Testis (tissue), 3 donors: ENCODE measurements around the gene SLC9A9. TPM values are rescaled to one million over a fixed set of nuclear protein-coding genes. Genes with fewer than 3 reads are reported as not detected.

Experiments used
- DNase-seq: peaks from one replicate; pipeline ENCODE4 v3.0.0-alpha.2; 2019
- H3K27ac ChIP-seq, 2 donors: fragments of 200-600 bp; sonication (generic); one replicate each; pipeline ENCODE4 v1.5.1; 2019
- H3K27me3 ChIP-seq: fragments of 200-600 bp; sonication (generic); one replicate; pipeline ENCODE4 v1.5.1; 2019
- H3K36me3 ChIP-seq: fragments of 200-600 bp; sonication (generic); one replicate; pipeline ENCODE4 v1.5.1; 2017; ENCODE audit warnings: low read depth; ENCODE audit errors: missing control alignments
- H3K4me1 ChIP-seq: fragments of 200-600 bp; sonication (generic); one replicate; pipeline ENCODE4 v1.5.1; 2019
- H3K4me3 ChIP-seq, 2 donors: fragments of 200-600 bp; sonication (generic); one replicate each; pipeline ENCODE4 v1.5.1; 2017 to 2019
- H3K9me3 ChIP-seq: fragments of 200-600 bp; sonication (generic); one replicate; pipeline ENCODE4 v1.5.1; 2017
- POLR2A ChIP-seq: fragments of 450-650 bp; IDR thresholded peaks from one replicate; pipeline ENCODE4 v1.6.1; 2017; ENCODE audit warnings: antibody characterized with exemption, mild to moderate bottlenecking, moderate library complexity
- WGBS, 2 donors: methylation state at CpG; one replicate each; pipeline ENCODE4 v1.1.5; 2018; 5-methylcytosine and 5-hydroxymethylcytosine counted together
- intact Hi-C: fragments of 100-400 bp; cut with DNase I; formaldehyde crosslinking; loops from one replicate; pipeline ENCODE4 v1.15.1; 2023; ENCODE audit warnings: low total_unique reads
- polyA plus RNA-seq: library from polyadenylated mRNA; stranded (reverse); fragments of 350-450 nt; fragmentation: Illumina TruSeq; extraction: RNeasy Lipid Tissue Mini Kit (QIAGEN cat#74804); gene quantifications from one replicate; pipeline ENCODE4 v1.2.3, GENCODE V29; 2014; ENCODE audit warnings: low read depth, low replicate concordance; ENCODE audit not compliant: insufficient read depth
- total RNA-seq, 2 donors: library from RNA; depleted of rRNA; stranded (reverse); fragments of >200 nt; gene quantifications; one replicate each; pipeline ENCODE4 v1.2.3, GENCODE V29; 2016
- TF ChIP-seq, protein P1 (sequence below), 3 experiments: fragments of 450-650 bp in 2 of 3; fragments of 200-600 bp in 1 of 3; sonication (generic) in 1 of 3; IDR thresholded peaks; one replicate each; pipeline ENCODE4 v1.5.1; 2016 to 2019; ENCODE audit warnings: antibody characterized with exemption in 3 of 3, mild to moderate bottlenecking in 2 of 3, moderate library complexity in 1 of 3

The SLC9A9 gene
- total and polyA plus RNA-seq, 3 donors from 2014 or later: 2.7 to 6.6 (median 4.3) TPM

DNA sequence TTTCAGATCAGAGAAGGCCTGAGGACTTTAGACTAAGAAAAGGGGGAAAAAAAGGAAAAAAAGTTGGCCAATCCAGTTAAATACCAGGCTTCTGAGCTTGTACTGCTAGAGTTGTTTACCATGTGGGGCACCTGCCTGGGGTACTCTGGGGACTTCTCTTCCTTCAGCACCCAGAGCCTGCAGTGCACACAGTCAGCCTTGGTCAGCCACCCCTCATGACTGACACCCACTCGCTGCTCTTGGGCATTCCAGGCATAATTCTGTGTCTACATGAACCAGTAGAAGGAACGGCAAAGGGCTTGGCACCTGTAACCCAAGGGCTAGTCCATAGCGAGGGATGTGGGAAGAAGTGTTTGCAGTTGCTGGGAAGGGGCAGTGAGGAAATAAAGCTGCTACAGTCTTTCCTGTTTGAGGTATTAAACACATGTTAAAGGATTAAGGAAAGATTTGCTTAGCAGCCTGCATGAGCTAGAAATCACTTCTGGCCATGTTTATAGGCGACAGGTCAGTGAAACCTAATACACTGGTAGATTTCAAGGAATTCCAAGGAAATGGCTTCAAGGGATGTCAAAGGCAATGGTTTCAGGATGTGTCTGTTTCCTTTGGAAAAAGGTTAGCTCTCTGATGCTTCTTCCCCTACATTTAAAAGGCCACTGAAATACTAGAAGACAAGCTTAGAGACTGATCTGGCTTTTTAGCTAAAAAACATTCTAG is 496.2 kb downstream of the SLC9A9 start:
- Histone ChIP-seq H3K27ac (no peak overlapping the region), H3K4me1 (no peaks in the 10 kb centered on the region), H3K36me3 (no peaks in the 10 kb centered on the region), H3K4me3 (no peak overlapping the region), H3K27me3 (no peaks in the 10 kb centered on the region), H3K9me3 (no peaks in the 10 kb centered on the region)
- intact Hi-C loops: no loop called here
- TF ChIP-seq, protein P1, sequence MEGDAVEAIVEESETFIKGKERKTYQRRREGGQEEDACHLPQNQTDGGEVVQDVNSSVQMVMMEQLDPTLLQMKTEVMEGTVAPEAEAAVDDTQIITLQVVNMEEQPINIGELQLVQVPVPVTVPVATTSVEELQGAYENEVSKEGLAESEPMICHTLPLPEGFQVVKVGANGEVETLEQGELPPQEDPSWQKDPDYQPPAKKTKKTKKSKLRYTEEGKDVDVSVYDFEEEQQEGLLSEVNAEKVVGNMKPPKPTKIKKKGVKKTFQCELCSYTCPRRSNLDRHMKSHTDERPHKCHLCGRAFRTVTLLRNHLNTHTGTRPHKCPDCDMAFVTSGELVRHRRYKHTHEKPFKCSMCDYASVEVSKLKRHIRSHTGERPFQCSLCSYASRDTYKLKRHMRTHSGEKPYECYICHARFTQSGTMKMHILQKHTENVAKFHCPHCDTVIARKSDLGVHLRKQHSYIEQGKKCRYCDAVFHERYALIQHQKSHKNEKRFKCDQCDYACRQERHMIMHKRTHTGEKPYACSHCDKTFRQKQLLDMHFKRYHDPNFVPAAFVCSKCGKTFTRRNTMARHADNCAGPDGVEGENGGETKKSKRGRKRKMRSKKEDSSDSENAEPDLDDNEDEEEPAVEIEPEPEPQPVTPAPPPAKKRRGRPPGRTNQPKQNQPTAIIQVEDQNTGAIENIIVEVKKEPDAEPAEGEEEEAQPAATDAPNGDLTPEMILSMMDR (IDR thresholded peaks at IDR 0.05): no peak
- TF ChIP-seq POLR2A: no peak
- no peak for DNase-seq
- WGBS, 2 donors: 78 to 89% methylated on average over 4 of the region's 4 CpGs

DNA sequence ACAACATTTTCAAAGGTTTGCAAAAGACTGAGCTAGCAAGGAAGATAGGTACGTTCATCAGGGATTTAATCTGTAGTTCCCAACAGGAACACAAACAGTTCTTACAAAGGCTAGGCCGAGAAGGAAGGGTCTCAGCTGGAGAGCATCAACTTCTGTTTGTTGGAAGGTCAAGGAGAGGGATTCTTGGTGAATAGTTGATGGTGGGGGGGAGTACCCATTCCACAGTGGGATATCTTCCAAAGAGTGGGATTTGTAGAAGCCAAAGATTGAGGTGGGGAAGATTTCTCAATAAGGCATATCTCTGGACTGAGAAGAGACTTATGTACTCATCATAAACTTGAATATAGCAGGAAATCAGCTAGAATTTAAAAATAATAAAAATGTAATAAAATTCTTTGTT is 496.9 kb downstream of the SLC9A9 start:
- intact Hi-C loops: no loop called here
- no peak for DNase-seq
- WGBS, 2 donors: 42 to 80% methylated on average over 2 of the region's 2 CpGs
- Histone ChIP-seq H3K27me3 (no peaks in the 10 kb centered on the region), H3K27ac (no peak overlapping the region), H3K4me3 (no peak overlapping the region), H3K36me3 (no peaks in the 10 kb centered on the region), H3K4me1 (no peaks in the 10 kb centered on the region), H3K9me3 (no peaks in the 10 kb centered on the region)
- TF ChIP-seq POLR2A: no peak
- TF ChIP-seq, protein P1 (IDR thresholded peaks at IDR 0.05): no peak

DNA sequence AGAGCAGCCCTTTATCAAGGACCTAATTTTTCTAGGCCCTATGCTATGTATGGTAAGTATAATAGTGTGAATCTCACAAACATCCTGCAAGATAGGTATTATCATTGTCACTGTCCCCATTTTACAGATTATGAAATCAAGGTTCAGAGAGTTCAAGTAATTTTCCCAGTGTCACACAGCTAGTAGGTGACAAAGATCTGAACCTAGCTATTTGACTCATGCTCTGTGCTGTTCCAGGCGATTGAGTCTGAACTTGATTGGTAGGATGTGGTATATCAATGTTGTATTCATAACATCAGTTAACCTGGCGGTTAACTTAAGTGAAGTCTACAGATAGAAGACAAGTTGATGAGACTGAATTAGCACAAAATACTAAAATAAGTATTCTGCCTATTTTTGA is 498.8 kb downstream of the SLC9A9 start:
- WGBS, 2 donors: 95 to 100% methylated on average over 2 of the region's 2 CpGs
- Histone ChIP-seq H3K27me3 (no peaks in the 10 kb centered on the region), H3K36me3 (no peaks in the 10 kb centered on the region), H3K27ac (no peak overlapping the region), H3K9me3 (no peaks in the 10 kb centered on the region), H3K4me3 (no peak overlapping the region), H3K4me1 (no peaks in the 10 kb centered on the region)
- intact Hi-C loops: no loop called here
- TF ChIP-seq, protein P1 (IDR thresholded peaks at IDR 0.05): no peak
- no peak for TF ChIP-seq POLR2A
- no peak for DNase-seq

DNA sequence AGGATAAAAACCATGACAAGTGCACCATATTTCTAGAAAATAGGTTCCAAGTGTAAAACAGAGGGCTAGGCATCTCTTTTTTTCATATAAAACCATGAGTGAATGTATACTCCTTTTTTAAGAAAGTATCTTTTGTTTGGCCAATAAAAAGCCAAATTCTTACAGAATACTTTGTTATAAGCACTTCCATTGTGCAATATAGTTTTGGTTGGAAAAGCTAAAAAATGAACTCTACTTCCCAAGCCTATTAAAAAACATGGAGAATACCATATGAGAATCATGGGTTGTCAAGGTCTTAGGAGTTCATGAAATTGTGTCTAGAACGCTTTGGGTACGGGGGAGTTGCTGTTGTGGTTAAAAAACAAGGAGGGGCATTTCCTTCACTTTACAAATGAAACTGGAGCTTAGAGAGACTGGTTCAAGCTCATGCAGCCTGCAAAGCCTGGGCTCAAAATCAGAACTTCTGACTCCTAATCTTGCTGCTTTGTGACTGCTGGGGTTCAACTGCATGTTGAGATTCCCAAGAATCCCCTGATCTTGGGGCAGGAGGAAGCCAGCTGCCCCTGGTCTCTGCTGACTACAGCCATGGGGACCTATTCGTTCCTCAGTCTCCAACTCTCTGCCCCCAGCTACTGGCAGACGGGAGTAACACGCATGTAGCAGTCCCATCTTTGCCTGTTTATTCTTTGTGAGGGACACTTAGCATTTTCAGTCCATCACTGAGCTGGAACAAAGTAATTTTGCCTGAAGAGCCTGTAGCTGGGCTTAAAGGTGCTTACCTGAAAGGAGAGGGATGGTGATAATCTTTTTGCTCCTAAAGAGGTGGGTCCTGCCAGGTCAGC is 499.6 kb downstream of the SLC9A9 start:
- no peak overlapping the region for H3K4me3 ChIP-seq
- no peaks in the 10 kb centered on the region for H3K36me3 ChIP-seq
- no peaks in the 10 kb centered on the region for H3K4me1 ChIP-seq
- no peak for DNase-seq
- H3K27ac ChIP-seq: no peak overlapping the region
- intact Hi-C loops: no loop called here
- no peaks in the 10 kb centered on the region for H3K9me3 ChIP-seq
- WGBS, 2 donors: 73 to 76% methylated on average over 5 of the region's 5 CpGs
- TF ChIP-seq, protein P1 (IDR thresholded peaks at IDR 0.05): no peak
- TF ChIP-seq POLR2A: no peak
- H3K27me3 ChIP-seq: no peaks in the 10 kb centered on the region
